GM12872 (cell line): Measurements from ENCODE around the gene SMG6.

ENCODE experiments used
- CTCF ChIP-seq: IDR thresholded peaks from 3 replicates; pipeline ENCODE4 v1.5.1; 2011; ENCODE audit warnings: low read depth, mild to moderate bottlenecking, low read length, moderate library complexity; ENCODE audit not compliant: insufficient read depth

Gene SMG6

GRCh38 chr17:2213291-2213960, 90.2 kb downstream of the SMG6 start:
- TF ChIP-seq CTCF = no peak

- no peak for TF ChIP-seq CTCF
Observed at GRCh38 chr17:2212400-2212981, 91.1 kb downstream of the SMG6 start.

DNA sequence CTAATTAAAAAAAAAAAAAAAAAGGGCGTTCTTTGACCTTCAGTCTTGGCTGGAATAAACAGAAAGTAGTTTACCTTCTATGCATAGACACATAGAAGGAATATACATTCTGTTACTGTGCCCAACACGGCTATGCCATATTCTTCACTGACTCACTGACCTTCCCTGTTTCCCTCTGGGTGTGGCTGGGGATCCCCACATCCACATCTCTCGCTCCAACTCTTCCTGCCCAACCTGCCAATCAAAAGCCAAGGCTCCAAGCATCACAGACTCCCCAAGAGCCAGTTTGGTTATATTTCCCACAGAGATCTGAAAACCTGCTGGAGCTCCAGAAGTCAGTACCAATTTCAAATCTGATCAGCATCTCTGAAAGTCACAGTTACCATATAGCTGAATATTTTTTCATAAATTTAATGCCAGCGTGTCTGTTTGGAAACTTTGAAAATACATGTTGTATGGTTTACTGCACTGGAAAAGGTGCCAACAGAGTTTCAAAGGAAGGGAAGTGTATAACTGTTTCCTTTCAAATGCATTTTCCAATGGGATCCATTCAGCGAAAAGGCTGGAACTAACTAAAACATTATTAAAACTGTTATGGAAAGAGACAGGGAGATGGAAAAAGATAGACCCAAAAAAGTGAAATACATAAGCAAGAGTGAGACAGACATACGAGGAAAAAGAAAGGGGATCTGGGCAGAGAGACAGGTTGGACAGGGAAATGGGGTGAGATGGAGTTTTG, 91.8 kb downstream of the SMG6 start:
- no peak for TF ChIP-seq CTCF

DNA sequence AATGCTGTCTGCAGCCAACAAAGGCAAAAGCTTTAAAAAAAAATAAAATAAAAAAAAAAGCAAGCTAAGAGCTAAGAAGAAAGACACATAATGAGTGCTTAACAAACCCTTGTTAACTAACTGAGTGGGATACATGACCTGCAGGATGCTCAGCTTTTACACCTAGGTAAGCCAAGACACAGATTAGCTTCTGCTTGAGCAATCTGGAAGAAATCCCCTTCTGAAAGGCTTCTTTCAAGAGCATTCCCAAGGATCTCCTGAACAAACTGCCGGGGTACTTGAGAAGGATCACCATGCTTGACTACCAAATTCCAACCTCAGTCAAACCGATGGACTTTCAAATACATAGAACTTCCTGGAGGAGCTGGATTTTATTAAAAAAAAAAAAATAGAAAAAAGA, 92.9 kb downstream of the SMG6 start:
- TF ChIP-seq CTCF = no peak

DNA sequence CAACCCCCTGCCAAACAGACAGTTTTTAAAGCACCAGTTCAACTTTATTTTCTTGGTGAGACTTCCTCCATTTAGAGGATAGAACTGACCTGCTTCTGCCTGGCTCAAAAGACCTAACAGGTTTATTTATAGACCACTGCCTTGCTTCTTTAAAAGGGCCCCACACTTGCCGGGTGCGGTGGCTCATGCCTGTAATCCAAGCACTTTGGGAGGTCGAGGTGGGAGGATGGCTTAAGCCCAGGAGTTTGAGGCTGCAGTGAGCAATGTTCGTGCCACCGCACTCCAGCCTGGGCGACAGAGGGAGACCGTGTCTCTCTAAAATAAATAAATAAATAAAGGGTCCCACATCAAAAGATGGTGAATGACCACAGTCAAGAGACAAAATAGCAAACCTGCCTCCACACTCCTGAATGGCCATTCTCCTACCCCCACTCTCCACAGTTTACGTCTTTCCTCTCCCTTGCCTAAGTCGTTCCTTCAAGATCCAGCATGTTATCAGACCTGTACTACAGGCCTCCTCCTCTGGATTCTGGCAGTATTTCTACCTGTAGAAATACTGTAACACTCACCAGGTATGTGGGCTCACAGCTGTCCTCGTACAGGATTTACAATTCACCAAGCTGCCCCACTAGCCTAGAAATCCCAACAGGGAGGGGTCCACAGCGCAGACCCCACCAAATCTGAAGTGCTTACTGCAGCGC, 95.6 kb downstream of the SMG6 start:
- TF ChIP-seq CTCF = no peak

DNA sequence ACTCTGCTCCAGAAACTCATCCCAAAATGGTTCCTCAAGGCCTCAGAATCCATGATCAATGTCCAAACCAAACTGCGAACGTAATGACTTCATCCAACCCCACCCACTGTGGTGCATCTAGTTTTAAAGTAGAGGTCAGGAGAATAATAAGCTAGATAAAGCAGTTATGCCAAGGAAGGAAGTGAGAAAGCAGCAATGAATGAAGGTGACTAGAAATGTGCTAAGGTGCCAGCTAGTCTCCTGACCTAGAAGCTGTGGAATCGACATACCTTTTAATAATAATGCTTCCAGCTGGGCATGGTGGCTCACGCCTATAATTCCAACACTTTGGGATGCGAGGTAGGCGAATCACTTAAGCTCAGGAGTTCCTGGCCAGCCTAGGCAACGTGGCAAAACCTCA, 99.2 kb downstream of the SMG6 start:
- no peak for TF ChIP-seq CTCF

DNA sequence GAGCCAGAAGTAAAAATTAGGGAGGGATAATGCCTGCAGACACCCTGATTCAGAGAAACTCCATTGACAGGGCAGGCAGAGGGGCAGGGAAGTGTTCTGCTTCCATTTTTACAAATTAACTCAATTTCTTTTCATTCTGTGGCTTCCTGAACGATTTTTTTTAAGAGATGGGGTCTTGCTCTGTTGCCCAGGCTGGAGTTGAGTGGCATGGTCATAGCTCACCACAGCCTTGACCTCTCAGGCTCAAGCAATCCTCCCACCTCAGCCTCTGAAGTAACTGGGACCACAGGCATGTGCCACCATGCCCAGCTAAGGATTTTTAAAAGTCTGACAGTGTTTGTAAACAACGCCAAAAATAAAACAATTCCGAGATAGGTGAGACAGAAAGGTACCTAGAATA, 99.8 kb downstream of the SMG6 start:
- no peak for TF ChIP-seq CTCF
